Activated gamma-delta T cell treated with anti-CD3 and anti-CD28 coated beads, Interleukin-2, amount 50 U/mL, for 16 hours (primary cell): ENCODE data around the gene MRGPRD.
"Not testable (repeated sequence)": the region's sequence is repeated elsewhere in the genome, so short reads cannot be mapped to it uniquely, and the experiment has no call there.

Source experiments
- DNase-seq: peaks from one replicate; pipeline ENCODE4 v3.0.0-alpha.2; 2020; ENCODE audit warnings: low read depth

Gene MRGPRD

GRCh38 chr11:68993546-68993945, 12.8 kb upstream of the MRGPRD start:
- no peak for DNase-seq

- DNase-seq = no peak
Measured at GRCh38 chr11:68992743-68993255, 12.0 kb upstream of the MRGPRD start.

- DNase-seq = no peak
Measured at GRCh38 chr11:68990995-68991780, 10.4 kb upstream of the MRGPRD start.

GRCh38 chr11:68989936-68990606, 9.3 kb upstream of the MRGPRD start:
- no peak for DNase-seq

GRCh38 chr11:68988491-68988890, 7.7 kb upstream of the MRGPRD start:
- DNase-seq = no peak

- DNase-seq = no peak
Measured at GRCh38 chr11:68987211-68987610, 6.4 kb upstream of the MRGPRD start.

GRCh38 chr11:68983801-68984200, 3.0 kb upstream of the MRGPRD start:
- DNase-seq = no peak

GRCh38 chr11:68982134-68982533, 1.3 kb upstream of the MRGPRD start:
- no peak for DNase-seq

GRCh38 chr11:68979931-68980775, 633 bp downstream of the MRGPRD start:
- no peak for DNase-seq

GRCh38 chr11:68978931-68979594, 1.7 kb downstream of the MRGPRD start:
- no peak for DNase-seq

- no peak for DNase-seq
Measured at GRCh38 chr11:68978626-68978930, 2.2 kb downstream of the MRGPRD start.

- no peak for DNase-seq
Measured at GRCh38 chr11:68977781-68978625, 2.8 kb downstream of the MRGPRD start.

- no peak for DNase-seq
Measured at GRCh38 chr11:68976563-68976962, 4.2 kb downstream of the MRGPRD start.

GRCh38 chr11:68976095-68976494, 4.7 kb downstream of the MRGPRD start:
- no peak for DNase-seq

- no peak for DNase-seq
Measured at GRCh38 chr11:68974421-68975194, 6.2 kb downstream of the MRGPRD start.

GRCh38 chr11:68973706-68974105, 7.1 kb downstream of the MRGPRD start:
- DNase-seq = not testable (repeated sequence)

GRCh38 chr11:68973219-68973618, 7.6 kb downstream of the MRGPRD start:
- no peak for DNase-seq

GRCh38 chr11:68970921-68971636, 9.7 kb downstream of the MRGPRD start:
- DNase-seq = no peak

GRCh38 chr11:68969386-68969785, 11.4 kb downstream of the MRGPRD start:
- DNase-seq = no peak
